ENCODE data around the gene BMP6. TPM values are rescaled to one million over a fixed set of nuclear protein-coding genes. Genes with fewer than 3 reads are reported as not detected.

BMP6 gene
- total RNA-seq, 2 donors from 2014 or later: 0.62 to 2.1 TPM

GRCh38 chr6:7765575-7766325 is 39.9 kb downstream of the BMP6 start:
- H3K4me1 ChIP-seq: no peaks in the 10 kb centered on the region
- intact Hi-C loops (cut with DNase I): no loop called here
- no peak for DNase-seq
- no peak overlapping the region for H3K4me3 ChIP-seq
- no peak overlapping the region for H3K27ac ChIP-seq
- H3K36me3 ChIP-seq: no peaks in the 10 kb centered on the region
- H3K27me3 ChIP-seq: no peaks in the 10 kb centered on the region
- no peaks in the 10 kb centered on the region for H3K9me3 ChIP-seq
- no peak for TF ChIP-seq CTCF (IDR thresholded peaks at IDR 0.05)
- H3K9ac ChIP-seq (ENCODE audit: low read depth in 2 of 2, low read length in 2 of 2): no peak overlapping the region

DNA sequence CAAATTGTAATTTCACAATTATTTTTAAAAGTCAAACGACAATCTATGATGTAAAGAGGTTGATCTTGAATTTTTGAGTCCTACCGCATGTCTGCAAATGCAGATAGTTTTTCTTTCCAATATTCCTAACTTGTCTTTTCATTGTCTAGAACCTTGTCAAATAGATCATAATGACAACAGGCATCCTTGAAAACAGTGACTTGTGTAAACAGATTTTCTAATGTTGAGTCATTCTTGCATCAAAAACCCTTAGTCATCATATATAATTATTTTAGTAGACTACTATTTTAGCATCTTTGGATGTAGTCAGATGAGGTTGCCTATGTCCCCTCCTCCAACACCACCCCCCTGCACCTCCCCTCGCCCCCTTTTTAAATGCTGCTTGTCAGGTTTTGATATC is 43.8 kb downstream of the BMP6 start:
- intact Hi-C loops (cut with DNase I): no loop called here
- H3K27me3 ChIP-seq: no peaks in the 10 kb centered on the region
- no peak for TF ChIP-seq CTCF (IDR thresholded peaks at IDR 0.05)
- H3K4me3 ChIP-seq: no peak overlapping the region
- H3K36me3 ChIP-seq: no peaks in the 10 kb centered on the region
- no peak overlapping the region for H3K27ac ChIP-seq
- H3K9me3 ChIP-seq: no peaks in the 10 kb centered on the region
- DNase-seq: no peak
- H3K4me1 ChIP-seq: no peaks in the 10 kb centered on the region
- no peak overlapping the region for H3K9ac ChIP-seq (ENCODE audit: low read depth in 2 of 2, low read length in 2 of 2)

GRCh38 chr6:7770111-7770510 is 44.2 kb downstream of the BMP6 start:
- no peak for TF ChIP-seq CTCF (IDR thresholded peaks at IDR 0.05)
- intact Hi-C loops (cut with DNase I): no loop called here
- Histone ChIP-seq H3K36me3 (no peaks in the 10 kb centered on the region), H3K9me3 (no peaks in the 10 kb centered on the region), H3K9ac (ENCODE audit: low read depth in 2 of 2, low read length in 2 of 2) (no peak overlapping the region), H3K27me3 (no peaks in the 10 kb centered on the region), H3K4me1 (no peaks in the 10 kb centered on the region), H3K4me3 (no peak overlapping the region), H3K27ac (no peak overlapping the region)
- no peak for DNase-seq

- intact Hi-C loops (cut with DNase I): no loop called here
- no peaks in the 10 kb centered on the region for H3K4me1 ChIP-seq
- H3K36me3 ChIP-seq: no peaks in the 10 kb centered on the region
- no peak overlapping the region for H3K27ac ChIP-seq
- DNase-seq: no peak
- no peak overlapping the region for H3K9ac ChIP-seq (ENCODE audit: low read depth in 2 of 2, low read length in 2 of 2)
- TF ChIP-seq CTCF (IDR thresholded peaks at IDR 0.05): no peak
- no peak overlapping the region for H3K4me3 ChIP-seq
- no peaks in the 10 kb centered on the region for H3K27me3 ChIP-seq
- no peaks in the 10 kb centered on the region for H3K9me3 ChIP-seq
Observed at GRCh38 chr6:7770601-7771000, 44.7 kb downstream of the BMP6 start.

DNA sequence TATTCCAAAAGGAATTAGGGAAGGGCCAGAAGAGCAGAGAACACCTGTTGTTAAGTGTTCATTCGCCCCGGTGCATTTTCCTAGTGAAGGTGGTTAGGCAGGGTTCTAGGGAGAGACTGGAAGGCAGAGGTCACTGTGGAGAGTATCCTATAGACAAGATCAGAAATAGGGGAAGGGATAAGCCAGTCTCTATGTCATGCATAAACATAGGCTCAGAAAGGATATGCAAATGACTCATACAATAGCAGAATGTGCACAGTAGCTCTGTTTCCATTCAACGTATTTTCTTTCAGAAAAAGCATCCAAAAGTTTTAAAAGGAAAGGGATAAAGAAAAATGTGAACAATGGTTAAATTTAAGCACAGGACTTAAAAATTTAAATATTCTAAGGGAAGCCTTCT is 47.4 kb downstream of the BMP6 start:
- intact Hi-C loops (cut with DNase I): no loop called here
- H3K4me3 ChIP-seq: no peak overlapping the region
- DNase-seq: no peak
- TF ChIP-seq CTCF (IDR thresholded peaks at IDR 0.05): no peak
- H3K4me1 ChIP-seq: no peaks in the 10 kb centered on the region
- no peaks in the 10 kb centered on the region for H3K9me3 ChIP-seq
- no peak overlapping the region for H3K9ac ChIP-seq (ENCODE audit: low read depth in 2 of 2, low read length in 2 of 2)
- no peaks in the 10 kb centered on the region for H3K27me3 ChIP-seq
- H3K36me3 ChIP-seq: no peaks in the 10 kb centered on the region
- no peak overlapping the region for H3K27ac ChIP-seq
